NCI-H1436 (cell line): Measurements from ENCODE around the gene ALDH5A1.

Experiments
- DNase-seq: peaks from one replicate; lab custom pipeline; 2025; lab: John Stamatoyannopoulos, UW

Gene ALDH5A1

GRCh38 chr6:24569811-24570210, 75.0 kb downstream of the ALDH5A1 start:
- DNase-seq, result no peak

- DNase-seq, result no peak
Measured at GRCh38 chr6:24571361-24571760, 76.6 kb downstream of the ALDH5A1 start.

- DNase-seq, result no peak
Measured at GRCh38 chr6:24574809-24575208, 80.0 kb downstream of the ALDH5A1 start.

GRCh38 chr6:24576447-24576846, 81.7 kb downstream of the ALDH5A1 start:
- DNase-seq, result no peak

GRCh38 chr6:24581084-24581669, 86.4 kb downstream of the ALDH5A1 start:
- DNase-seq, result peak; percentile 50

- DNase-seq, result peak; percentile 82
Measured at GRCh38 chr6:24583463-24584381, 89.0 kb downstream of the ALDH5A1 start.

- peak; percentile 42 for DNase-seq
Measured at GRCh38 chr6:24584382-24584720, 89.6 kb downstream of the ALDH5A1 start.
